Motor neuron (in vitro differentiated cells): ENCODE measurements around the gene OR10V1. TPM values are rescaled to one million over a fixed set of nuclear protein-coding genes. Genes with fewer than 3 reads are reported as not detected.
A peak's percentile ranks its signal among the peaks of the same experiment; 100 is the strongest.
"Not testable (repeated sequence)": the region's sequence is repeated elsewhere in the genome, so short reads cannot be mapped to it uniquely, and the experiment has no call there.

ENCODE experiments used
- ATAC-seq, 8 experiments: fragments of 200-7000 bp; cut with Tn5 transposase; replicated peaks in 6 of 8; 2 replicates each; pipeline ENCODE4 v1.8.0; 2021; ENCODE audit warnings: mild to moderate bottlenecking in 8 of 8, moderate library complexity in 8 of 8
- H3K27ac ChIP-seq, 2 donors: fragments of 250-450 bp; sonication (Bioruptor Pico); 2 replicates each; pipeline ENCODE4 v1.9.0; 2021; ENCODE audit warnings: antibody characterized with exemption in 2 of 2, mild to moderate bottlenecking in 2 of 2, moderate library complexity in 1 of 2
- H3K4me1 ChIP-seq, 2 donors: fragments of 250-450 bp; sonication (Bioruptor Pico); replicated peaks in 1 of 2; 2 replicates each; pipeline ENCODE4 v1.6.1; 2021; ENCODE audit warnings: antibody characterized with exemption in 2 of 2, mild to moderate bottlenecking in 2 of 2, moderate library complexity in 1 of 2
- H3K4me3 ChIP-seq, 5 donors: fragments of 250-450 bp; sonication (Bioruptor Pico); 2 replicates each; pipeline ENCODE4 v1.9.0; 2021; ENCODE audit warnings: antibody characterized with exemption in 5 of 5, mild to moderate bottlenecking in 5 of 5, moderate library complexity in 4 of 5
- WGBS, 10 experiments: fragments of 450-650 bp; shearing (Covaris generic); methylation state at CpG; one replicate each; pipeline ENCODE4 v1.0.0; 2022; 5-methylcytosine and 5-hydroxymethylcytosine counted together
- in situ Hi-C, 9 experiments: fragments of 400-800 bp; cut with MboI; loops; one replicate each; pipeline ENCODE4 v1.15.0; 2021; ENCODE audit warnings: low sequenced_read_pairs in 9 of 9, low pct_unique_long_range_greater_than_20kb in 2 of 9; ENCODE audit not compliant: unreplicated experiment in 9 of 9
- total RNA-seq, 8 experiments: library from RNA; unstranded; fragments of 300-600 nt; gene quantifications; 2 replicates each; pipeline versions ENCODE4 v1.2.3 to v1.2.4, GENCODE V29; 2022

Gene OR10V1
- total RNA-seq, 8 experiments from 2014 or later, result 0.71 TPM; not detected in 7

- H3K27ac ChIP-seq, result no peak overlapping the region
- in situ Hi-C loops, result no loop called here
- peak in 2 of 8 experiments; percentile 98 for ATAC-seq
- H3K4me1 ChIP-seq, result no peaks in the 10 kb centered on the region
- 38 to 100% (median 85%) methylated on average over 1 to 6 of the region's 6 CpGs; no CpG with 5 or more reads in 2 of the 10 experiments for WGBS, 10 experiments
- no peak overlapping the region for H3K4me3 ChIP-seq
These were observed 8.4 kb downstream of the OR10V1 start for GRCh38 chr11:59705294-59705693.

GRCh38 chr11:59703515-59703914, 10.1 kb downstream of the OR10V1 start:
- in situ Hi-C loops, H3K27ac ChIP-seq: not testable (repeated sequence)
- 57 to 100% (median 91%) methylated on average over 1 of the region's 1 CpG; no CpG with 5 or more reads in 1 of the 10 experiments for WGBS, 10 experiments

GRCh38 chr11:59700157-59700556, 13.5 kb downstream of the OR10V1 start:
- H3K4me1 ChIP-seq, H3K4me3 ChIP-seq, ATAC-seq, in situ Hi-C loops, H3K27ac ChIP-seq: not testable (repeated sequence)
- WGBS, 10 experiments, result 20 to 100% (median 86%) methylated on average over 1 to 4 of the region's 5 CpGs; no CpG with 5 or more reads in 2 of the 10 experiments

More at GRCh38 chr11:59703515-59703914, 10.1 kb downstream of the OR10V1 start:
- not testable (repeated sequence) for ATAC-seq, H3K4me3 ChIP-seq, H3K4me1 ChIP-seq

GRCh38 chr11:59698506-59698905, 15.1 kb downstream of the OR10V1 start:
- no peak overlapping the region for H3K27ac ChIP-seq
- no peak overlapping the region for H3K4me3 ChIP-seq
- H3K4me1 ChIP-seq, result no peaks in the 10 kb centered on the region
- in situ Hi-C loops, result no loop called here
- ATAC-seq, result no peak

- H3K4me3 ChIP-seq, result no peak overlapping the region
- ATAC-seq, result no peak
- no peak overlapping the region for H3K27ac ChIP-seq
- no peaks in the 10 kb centered on the region for H3K4me1 ChIP-seq
- in situ Hi-C loops, result no loop called here
These were observed 20.7 kb downstream of the OR10V1 start for GRCh38 chr11:59692915-59693314.

GRCh38 chr11:59691156-59691555, 22.5 kb downstream of the OR10V1 start:
- Histone ChIP-seq H3K4me3 (no peak overlapping the region), H3K4me1 (no peaks in the 10 kb centered on the region), H3K27ac (no peak overlapping the region)
- no peak for ATAC-seq
- 0 to 100% (median 80%) methylated on average over 1 to 2 of the region's 2 CpGs; no CpG with 5 or more reads in 3 of the 10 experiments for WGBS, 10 experiments
- in situ Hi-C loops, result no loop called here

- ATAC-seq, result no peak
- WGBS, 10 experiments, result 0 to 94% (median 73%) methylated on average over 2 to 3 of the region's 3 CpGs; no CpG with 5 or more reads in 3 of the 10 experiments
- H3K4me1 ChIP-seq, result no peaks in the 10 kb centered on the region
- H3K27ac ChIP-seq, result no peak overlapping the region
- no peak overlapping the region for H3K4me3 ChIP-seq
- in situ Hi-C loops, result no loop called here
These were observed 24.6 kb downstream of the OR10V1 start for GRCh38 chr11:59689015-59689414.

GRCh38 chr11:59681260-59681725, 32.4 kb downstream of the OR10V1 start:
- in situ Hi-C loops, ATAC-seq, H3K4me1 ChIP-seq, H3K4me3 ChIP-seq, H3K27ac ChIP-seq: not testable (repeated sequence)
- 0 to 100% (median 69%) methylated on average over 1 to 5 of the region's 7 CpGs; no CpG with 5 or more reads in 3 of the 10 experiments for WGBS, 10 experiments

GRCh38 chr11:59680287-59681154, 33.1 kb downstream of the OR10V1 start:
- Histone ChIP-seq H3K4me1 (no peaks in the 10 kb centered on the region), H3K27ac (no peak overlapping the region), H3K4me3 (no peak overlapping the region)
- peak; percentile 83 to 99 (median 98) for ATAC-seq
- in situ Hi-C loops, result no loop called here
- WGBS, 10 experiments, result 33 to 100% (median 75%) methylated on average over 1 of the region's 1 CpG

- peak in 2 of 8 experiments; percentile 33 to 57 for ATAC-seq
- H3K4me3 ChIP-seq, result no peak overlapping the region
- no peaks in the 10 kb centered on the region for H3K4me1 ChIP-seq
- H3K27ac ChIP-seq, result no peak overlapping the region
- in situ Hi-C loops, result no loop called here
These were observed 34.3 kb downstream of the OR10V1 start for GRCh38 chr11:59679347-59679746.

GRCh38 chr11:59678813-59679165, 34.9 kb downstream of the OR10V1 start:
- Histone ChIP-seq H3K4me1 (no peaks in the 10 kb centered on the region), H3K27ac (no peak overlapping the region), H3K4me3 (no peak overlapping the region)
- ATAC-seq, result no peak
- in situ Hi-C loops, result no loop called here
- 67 to 100% (median 89%) methylated on average over 1 to 3 of the region's 3 CpGs; no CpG with 5 or more reads in 4 of the 10 experiments for WGBS, 10 experiments

- no peaks in the 10 kb centered on the region for H3K4me1 ChIP-seq
These were observed 35.4 kb downstream of the OR10V1 start for GRCh38 chr11:59678118-59678812.

GRCh38 chr11:59676205-59676604, 37.4 kb downstream of the OR10V1 start:
- Histone ChIP-seq H3K4me1 (no peaks in the 10 kb centered on the region), H3K27ac (no peak overlapping the region), H3K4me3 (no peak overlapping the region)
- in situ Hi-C loops, result no loop called here
- 70 to 100% (median 95%) methylated on average over 1 to 8 of the region's 8 CpGs; no CpG with 5 or more reads in 2 of the 10 experiments for WGBS, 10 experiments
- ATAC-seq, result no peak

More at GRCh38 chr11:59678118-59678812, 35.4 kb downstream of the OR10V1 start:
- ATAC-seq, result no peak
- 53 to 100% (median 77%) methylated on average over 1 to 2 of the region's 2 CpGs; no CpG with 5 or more reads in 1 of the 10 experiments for WGBS, 10 experiments
- in situ Hi-C loops, result no loop called here
- Histone ChIP-seq H3K27ac (no peak overlapping the region), H3K4me3 (no peak overlapping the region)
